HEK293 (cell line): Measurements from ENCODE around the gene EIF5A.

ENCODE experiments used
- MZF1 ChIP-seq: fragments of 450-650 bp; formaldehyde crosslinking; IDR thresholded peaks from 2 replicates; pipeline ENCODE4 v1.5.1; 2017; ENCODE audit warnings: missing biosample characterization, missing genetic modification characterization, borderline replicate concordance
- PRDM1 ChIP-seq: fragments of 450-650 bp; formaldehyde crosslinking; IDR thresholded peaks from 2 replicates; pipeline ENCODE4; 2016; ENCODE audit warnings: missing biosample characterization, missing genetic modification characterization
- SP2 ChIP-seq: fragments of 450-650 bp; formaldehyde crosslinking; IDR thresholded peaks from 2 replicates; pipeline ENCODE4 v1.5.1; 2016; ENCODE audit warnings: missing biosample characterization, missing genetic modification characterization
- SP3 ChIP-seq: fragments of 450-650 bp; formaldehyde crosslinking; IDR thresholded peaks from 2 replicates; pipeline ENCODE4 v1.5.1; 2016; ENCODE audit warnings: missing biosample characterization, missing genetic modification characterization
- SP7 ChIP-seq: fragments of 450-650 bp; formaldehyde crosslinking; IDR thresholded peaks from 2 replicates; pipeline ENCODE4 v1.5.1; 2016; ENCODE audit warnings: missing biosample characterization, missing genetic modification characterization
- TCF7L2 ChIP-seq: IDR thresholded peaks from 2 replicates; pipeline ENCODE4 v1.6.1; 2011; ENCODE audit warnings: low read depth, mild to moderate bottlenecking, inconsistent platforms, low read length, moderate library complexity, borderline replicate concordance
- ZFP3 ChIP-seq: fragments of 450-650 bp; formaldehyde crosslinking; IDR thresholded peaks from 2 replicates; pipeline ENCODE4 v1.5.1; 2016; ENCODE audit warnings: low read depth, missing biosample characterization, missing genetic modification characterization
- ZFP37 ChIP-seq: fragments of 450-650 bp; formaldehyde crosslinking; IDR thresholded peaks from 2 replicates; pipeline ENCODE4 v1.5.1; 2016; ENCODE audit warnings: missing biosample characterization, missing genetic modification characterization
- ZNF16 ChIP-seq: fragments of 450-650 bp; formaldehyde crosslinking; IDR thresholded peaks from 2 replicates; pipeline ENCODE4 v1.5.1; 2016; ENCODE audit warnings: low read depth, missing biosample characterization, missing genetic modification characterization
- ZNF169 ChIP-seq: fragments of 450-650 bp; formaldehyde crosslinking; IDR thresholded peaks from 2 replicates; pipeline ENCODE4 v1.5.1; 2016; ENCODE audit warnings: missing biosample characterization, missing genetic modification characterization
- ZNF211 ChIP-seq: fragments of 450-650 bp; formaldehyde crosslinking; IDR thresholded peaks from 2 replicates; pipeline ENCODE4 v1.5.1; 2016; ENCODE audit warnings: low read depth, missing biosample characterization, missing genetic modification characterization
- ZNF335 ChIP-seq: fragments of 450-650 bp; formaldehyde crosslinking; conservative IDR thresholded peaks from 2 replicates; pipeline ENCODE4 v1.5.1; 2016; ENCODE audit warnings: missing biosample characterization, missing genetic modification characterization
- ZNF398 ChIP-seq: fragments of 450-650 bp; formaldehyde crosslinking; IDR thresholded peaks from 2 replicates; pipeline ENCODE4 v1.5.1; 2017; ENCODE audit warnings: missing biosample characterization, missing genetic modification characterization
- ZNF433 ChIP-seq: fragments of 450-650 bp; formaldehyde crosslinking; IDR thresholded peaks from 2 replicates; pipeline ENCODE4 v1.5.1; 2016; ENCODE audit warnings: missing biosample characterization, missing genetic modification characterization, low read depth
- ZNF449 ChIP-seq: fragments of 450-650 bp; formaldehyde crosslinking; IDR thresholded peaks from 2 replicates; pipeline ENCODE4 v1.5.1; 2017; ENCODE audit warnings: missing biosample characterization, mild to moderate bottlenecking, missing genetic modification characterization, moderate library complexity
- ZNF48 ChIP-seq: fragments of 450-650 bp; formaldehyde crosslinking; IDR thresholded peaks from 2 replicates; pipeline ENCODE4 v1.5.1; 2016; ENCODE audit warnings: missing biosample characterization, missing genetic modification characterization
- ZNF501 ChIP-seq: fragments of 450-650 bp; formaldehyde crosslinking; IDR thresholded peaks from 2 replicates; pipeline ENCODE4 v1.5.1; 2016; ENCODE audit warnings: missing biosample characterization, missing genetic modification characterization
- ZNF510 ChIP-seq: fragments of 450-650 bp; formaldehyde crosslinking; IDR thresholded peaks from 2 replicates; pipeline ENCODE4 v1.5.1; 2018; ENCODE audit warnings: mild to moderate bottlenecking, missing genetic modification characterization, missing biosample characterization; ENCODE audit not compliant: insufficient replicate concordance
- ZNF561 ChIP-seq: fragments of 450-650 bp; IDR thresholded peaks from 2 replicates; pipeline ENCODE4 v1.5.1; 2018; ENCODE audit warnings: missing biosample characterization, missing genetic modification characterization, borderline replicate concordance
- ZNF571 ChIP-seq: fragments of 450-650 bp; formaldehyde crosslinking; IDR thresholded peaks from 2 replicates; pipeline ENCODE4 v1.5.0; 2017; ENCODE audit warnings: missing biosample characterization, missing genetic modification characterization
- ZNF610 ChIP-seq: fragments of 450-650 bp; formaldehyde crosslinking; IDR thresholded peaks from 2 replicates; pipeline ENCODE4 v1.5.1; 2016; ENCODE audit warnings: missing biosample characterization, missing genetic modification characterization, borderline replicate concordance
- ZNF677 ChIP-seq: fragments of 450-650 bp; IDR thresholded peaks from 2 replicates; pipeline ENCODE4 v1.5.0; 2018; ENCODE audit warnings: missing biosample characterization, mild to moderate bottlenecking, missing genetic modification characterization, moderate library complexity
- ZNF768 ChIP-seq: fragments of 450-650 bp; formaldehyde crosslinking; IDR thresholded peaks from 2 replicates; pipeline ENCODE4 v1.5.1; 2018; ENCODE audit warnings: missing biosample characterization, mild to moderate bottlenecking, missing genetic modification characterization
- ZNF785 ChIP-seq: fragments of 450-650 bp; formaldehyde crosslinking; IDR thresholded peaks from 2 replicates; pipeline ENCODE4 v1.5.1; 2016; ENCODE audit warnings: missing biosample characterization, missing genetic modification characterization
- ZSCAN23 ChIP-seq: fragments of 450-650 bp; formaldehyde crosslinking; IDR thresholded peaks from 2 replicates; pipeline ENCODE4 v1.5.1; 2016; ENCODE audit warnings: missing biosample characterization, missing genetic modification characterization
- TF ChIP-seq, protein P1 (sequence below): fragments of 450-650 bp; formaldehyde crosslinking; IDR thresholded peaks from 2 replicates; pipeline ENCODE4 v1.5.1; 2016; ENCODE audit warnings: missing biosample characterization, missing genetic modification characterization, low read depth
- TF ChIP-seq, protein P2 (sequence below): fragments of 450-650 bp; formaldehyde crosslinking; IDR thresholded peaks from 2 replicates; pipeline ENCODE4 v1.5.0; 2017; ENCODE audit warnings: missing biosample characterization, missing genetic modification characterization, borderline replicate concordance
- TF ChIP-seq, protein P3 (sequence below): fragments of 450-650 bp; formaldehyde crosslinking; IDR thresholded peaks from 2 replicates; pipeline ENCODE4 v1.5.1; 2016; ENCODE audit warnings: missing biosample characterization, missing genetic modification characterization, borderline replicate concordance

The EIF5A gene

GRCh38 chr17:7306911-7307685 is at the start of gene EIF5A (continued):
- TF ChIP-seq ZNF561 (tag by site-specific recombination) (peak; percentile 91), SP2 (tag by site-specific recombination) (peak; percentile 91), SP7 (no peak; the same call in 1 of the 2 replicates), SP3 (peak; percentile 88), ZNF449 (tag by site-specific recombination) (peak; percentile 42; the same call in 1 of the 2 replicates), PRDM1 (no peak), TCF7L2 (no peak), MZF1 (no peak), ZNF610 (tag by site-specific recombination) (no peak), ZNF501 (tag by site-specific recombination) (no peak; the same call in none of the 2 replicates), ZFP3 (no peak), ZNF785 (tag by site-specific recombination) (no peak), ZNF169 (no peak), ZNF571 (tag by site-specific recombination) (no peak), ZNF48 (tag by site-specific recombination) (no peak), ZNF433 (tag by site-specific recombination) (no peak), ZSCAN23 (no peak), ZNF768 (tag by site-specific recombination) (no peak), ZNF211 (no peak), ZNF16 (tag by site-specific recombination) (no peak), ZNF677 (tag by site-specific recombination) (no peak), ZNF335 (peak; percentile 73), ZNF398 (tag by site-specific recombination) (no peak), ZFP37 (no peak), ZNF510 (tag by site-specific recombination) (no peak)
- TF ChIP-seq, protein P1, sequence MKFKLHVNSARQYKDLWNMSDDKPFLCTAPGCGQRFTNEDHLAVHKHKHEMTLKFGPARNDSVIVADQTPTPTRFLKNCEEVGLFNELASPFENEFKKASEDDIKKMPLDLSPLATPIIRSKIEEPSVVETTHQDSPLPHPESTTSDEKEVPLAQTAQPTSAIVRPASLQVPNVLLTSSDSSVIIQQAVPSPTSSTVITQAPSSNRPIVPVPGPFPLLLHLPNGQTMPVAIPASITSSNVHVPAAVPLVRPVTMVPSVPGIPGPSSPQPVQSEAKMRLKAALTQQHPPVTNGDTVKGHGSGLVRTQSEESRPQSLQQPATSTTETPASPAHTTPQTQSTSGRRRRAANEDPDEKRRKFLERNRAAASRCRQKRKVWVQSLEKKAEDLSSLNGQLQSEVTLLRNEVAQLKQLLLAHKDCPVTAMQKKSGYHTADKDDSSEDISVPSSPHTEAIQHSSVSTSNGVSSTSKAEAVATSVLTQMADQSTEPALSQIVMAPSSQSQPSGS (tag by site-specific recombination): no peak
- TF ChIP-seq, protein P2, sequence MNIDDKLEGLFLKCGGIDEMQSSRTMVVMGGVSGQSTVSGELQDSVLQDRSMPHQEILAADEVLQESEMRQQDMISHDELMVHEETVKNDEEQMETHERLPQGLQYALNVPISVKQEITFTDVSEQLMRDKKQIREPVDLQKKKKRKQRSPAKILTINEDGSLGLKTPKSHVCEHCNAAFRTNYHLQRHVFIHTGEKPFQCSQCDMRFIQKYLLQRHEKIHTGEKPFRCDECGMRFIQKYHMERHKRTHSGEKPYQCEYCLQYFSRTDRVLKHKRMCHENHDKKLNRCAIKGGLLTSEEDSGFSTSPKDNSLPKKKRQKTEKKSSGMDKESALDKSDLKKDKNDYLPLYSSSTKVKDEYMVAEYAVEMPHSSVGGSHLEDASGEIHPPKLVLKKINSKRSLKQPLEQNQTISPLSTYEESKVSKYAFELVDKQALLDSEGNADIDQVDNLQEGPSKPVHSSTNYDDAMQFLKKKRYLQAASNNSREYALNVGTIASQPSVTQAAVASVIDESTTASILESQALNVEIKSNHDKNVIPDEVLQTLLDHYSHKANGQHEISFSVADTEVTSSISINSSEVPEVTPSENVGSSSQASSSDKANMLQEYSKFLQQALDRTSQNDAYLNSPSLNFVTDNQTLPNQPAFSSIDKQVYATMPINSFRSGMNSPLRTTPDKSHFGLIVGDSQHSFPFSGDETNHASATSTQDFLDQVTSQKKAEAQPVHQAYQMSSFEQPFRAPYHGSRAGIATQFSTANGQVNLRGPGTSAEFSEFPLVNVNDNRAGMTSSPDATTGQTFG (tag by site-specific recombination): no peak
- TF ChIP-seq, protein P3, sequence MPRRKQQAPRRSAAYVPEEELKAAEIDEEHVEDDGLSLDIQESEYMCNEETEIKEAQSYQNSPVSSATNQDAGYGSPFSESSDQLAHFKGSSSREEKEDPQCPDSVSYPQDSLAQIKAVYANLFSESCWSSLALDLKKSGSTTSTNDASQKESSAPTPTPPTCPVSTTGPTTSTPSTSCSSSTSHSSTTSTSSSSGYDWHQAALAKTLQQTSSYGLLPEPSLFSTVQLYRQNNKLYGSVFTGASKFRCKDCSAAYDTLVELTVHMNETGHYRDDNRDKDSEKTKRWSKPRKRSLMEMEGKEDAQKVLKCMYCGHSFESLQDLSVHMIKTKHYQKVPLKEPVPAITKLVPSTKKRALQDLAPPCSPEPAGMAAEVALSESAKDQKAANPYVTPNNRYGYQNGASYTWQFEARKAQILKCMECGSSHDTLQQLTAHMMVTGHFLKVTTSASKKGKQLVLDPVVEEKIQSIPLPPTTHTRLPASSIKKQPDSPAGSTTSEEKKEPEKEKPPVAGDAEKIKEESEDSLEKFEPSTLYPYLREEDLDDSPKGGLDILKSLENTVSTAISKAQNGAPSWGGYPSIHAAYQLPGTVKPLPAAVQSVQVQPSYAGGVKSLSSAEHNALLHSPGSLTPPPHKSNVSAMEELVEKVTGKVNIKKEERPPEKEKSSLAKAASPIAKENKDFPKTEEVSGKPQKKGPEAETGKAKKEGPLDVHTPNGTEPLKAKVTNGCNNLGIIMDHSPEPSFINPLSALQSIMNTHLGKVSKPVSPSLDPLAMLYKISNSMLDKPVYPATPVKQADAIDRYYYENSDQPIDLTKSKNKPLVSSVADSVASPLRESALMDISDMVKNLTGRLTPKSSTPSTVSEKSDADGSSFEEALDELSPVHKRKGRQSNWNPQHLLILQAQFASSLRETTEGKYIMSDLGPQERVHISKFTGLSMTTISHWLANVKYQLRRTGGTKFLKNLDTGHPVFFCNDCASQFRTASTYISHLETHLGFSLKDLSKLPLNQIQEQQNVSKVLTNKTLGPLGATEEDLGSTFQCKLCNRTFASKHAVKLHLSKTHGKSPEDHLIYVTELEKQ (tag by site-specific recombination): no peak
